H1 (cell line): Measurements from ENCODE around the gene SYT13. TPM values are rescaled to one million over a fixed set of nuclear protein-coding genes. Genes with fewer than 3 reads are reported as not detected.

Source experiments
- EGR1 ChIP-seq: IDR thresholded peaks from 2 replicates; pipeline ENCODE4 v1.6.1; 2011; ENCODE audit warnings: low read depth, low read length, borderline replicate concordance
- HDAC6 ChIP-seq: IDR thresholded peaks from one replicate; pipeline ENCODE4 v1.7.1; 2012; ENCODE audit warnings: low read depth, mild to moderate bottlenecking, inconsistent platforms, low read length, moderate library complexity
- RXRA ChIP-seq: IDR thresholded peaks from 2 replicates; pipeline ENCODE4 v1.6.1; 2011; ENCODE audit warnings: low read depth, mild to moderate bottlenecking, low read length, moderate library complexity; ENCODE audit not compliant: insufficient read depth
- polyA plus RNA-seq, 7 experiments: library from polyadenylated mRNA; depleted of rRNA in 3 of 7; stranded (reverse) in 5 of 7; unstranded in 2 of 7; fragments of >200 nt in 5 of 7; fragments of 200-250 nt in 2 of 7; gene quantifications; 1 replicate in 5 of 7; 2 replicates in 1 of 7; 4 replicates in 1 of 7; pipeline versions ENCODE4 v1.2.1 to v1.2.3, GENCODE V29; 2011 to 2013; ENCODE audit warnings: missing spikeins in 2 of 7, mixed read lengths in 2 of 7
- total RNA-seq: library from RNA; stranded (reverse); fragmentation: NEBNext Ultra II Directional; extraction: Animal tissue kit (Norgen Biotek cat#: 25700); gene quantifications from 2 replicates; pipeline ENCODE4 v1.2.1, GENCODE V29; 2021

SYT13 gene
- total and polyA plus RNA-seq, 2 of the 8 experiments (the other 6 are each of a cell fraction or from before 2014, with no cell fraction given) = 4.8 to 13.2 TPM

GRCh38 chr11:45324459-45324858 lies 38.3 kb upstream of the SYT13 start (continued):
- no peak for TF ChIP-seq RXRA
- no peak for TF ChIP-seq EGR1
- TF ChIP-seq HDAC6 = no peak
